Measurements from ENCODE around the gene ATP6V0B.

DNA sequence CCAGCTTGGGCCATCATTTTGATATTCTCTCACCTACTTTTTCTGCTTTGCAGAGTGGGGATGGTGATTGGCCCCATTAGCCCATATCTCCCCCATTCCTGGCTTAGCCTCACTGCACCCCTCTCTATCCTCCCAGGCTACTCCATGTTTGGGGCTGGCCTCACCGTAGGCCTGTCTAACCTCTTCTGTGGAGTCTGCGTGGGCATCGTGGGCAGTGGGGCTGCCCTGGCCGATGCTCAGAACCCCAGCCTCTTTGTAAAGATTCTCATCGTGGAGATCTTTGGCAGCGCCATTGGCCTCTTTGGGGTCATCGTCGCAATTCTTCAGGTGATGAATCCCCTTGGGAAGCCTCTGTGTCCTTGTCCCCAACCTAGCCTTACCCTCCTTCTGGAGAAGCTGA is 2.1 kb downstream of the ATP6V0B start:
- TF ChIP-seq CTCF (IDR thresholded peaks at IDR 0.05; ENCODE audit: low read depth, low read length) (no peak), EZH2phosphoT487 (IDR thresholded peaks at IDR 0.05; ENCODE audit: low read depth) (no peak)
